ENCODE results near the gene CPXM2.

Gene CPXM2

DNA sequence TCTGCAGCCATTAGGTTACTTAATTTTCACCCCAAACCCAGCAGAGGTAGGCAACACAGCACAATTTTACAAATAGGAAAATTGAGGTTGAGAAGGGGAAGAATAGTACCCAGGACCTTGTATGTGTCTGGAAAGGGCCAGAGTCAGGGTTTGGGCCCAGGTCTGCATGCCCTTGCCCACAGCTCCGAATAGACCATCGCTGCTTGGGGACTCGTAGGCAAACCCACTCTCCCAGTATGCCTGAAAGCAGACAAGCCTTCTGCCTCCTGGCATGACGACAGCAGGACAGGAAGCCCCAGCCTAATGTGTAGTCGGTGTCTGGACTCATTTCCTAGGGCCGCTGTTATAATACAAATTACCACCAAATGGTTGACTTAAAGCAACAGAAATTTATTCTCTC lies 133.8 kb downstream of the CPXM2 start:
- no peak overlapping the region for H3K27ac Mint-ChIP-seq
- H3K4me1 Mint-ChIP-seq (ENCODE audit: low read depth) = no peaks in the 10 kb centered on the region
- no peak overlapping the region for H3K4me3 Mint-ChIP-seq
- H3K36me3 Mint-ChIP-seq (ENCODE audit: low read depth) = no peaks in the 10 kb centered on the region
- H3K9me3 Mint-ChIP-seq = no peaks in the 10 kb centered on the region
- H3K27me3 Mint-ChIP-seq (ENCODE audit: low read depth) = peaks cover 4% of the 10 kb centered on the region

DNA sequence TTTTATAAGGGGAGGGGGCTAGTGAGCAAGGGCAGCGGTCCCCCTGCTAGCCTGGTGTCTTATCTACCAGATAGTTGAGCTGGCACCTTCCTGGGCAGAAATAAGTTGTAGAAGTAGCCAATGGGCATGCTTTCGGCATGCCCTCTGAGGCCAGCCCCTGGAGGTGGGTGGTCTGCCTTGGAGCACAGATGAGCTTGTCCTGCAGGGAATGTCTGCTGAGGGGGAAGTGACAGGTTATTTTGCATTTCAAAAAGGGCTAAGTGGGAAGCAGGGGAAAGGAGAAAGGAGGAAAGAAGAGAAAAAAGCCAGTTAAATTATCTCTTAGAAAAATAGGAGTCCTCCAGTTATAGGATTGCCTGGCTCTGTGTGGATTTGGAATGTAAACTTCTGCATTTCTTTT lies 136.5 kb downstream of the CPXM2 start:
- no peaks in the 10 kb centered on the region for H3K36me3 Mint-ChIP-seq (ENCODE audit: low read depth)
- no peak overlapping the region for H3K4me3 Mint-ChIP-seq
- H3K4me1 Mint-ChIP-seq (ENCODE audit: low read depth) = no peaks in the 10 kb centered on the region
- H3K27me3 Mint-ChIP-seq (ENCODE audit: low read depth) = no peaks in the 10 kb centered on the region
- no peak overlapping the region for H3K27ac Mint-ChIP-seq
- H3K9me3 Mint-ChIP-seq = peaks cover 4% of the 10 kb centered on the region

DNA sequence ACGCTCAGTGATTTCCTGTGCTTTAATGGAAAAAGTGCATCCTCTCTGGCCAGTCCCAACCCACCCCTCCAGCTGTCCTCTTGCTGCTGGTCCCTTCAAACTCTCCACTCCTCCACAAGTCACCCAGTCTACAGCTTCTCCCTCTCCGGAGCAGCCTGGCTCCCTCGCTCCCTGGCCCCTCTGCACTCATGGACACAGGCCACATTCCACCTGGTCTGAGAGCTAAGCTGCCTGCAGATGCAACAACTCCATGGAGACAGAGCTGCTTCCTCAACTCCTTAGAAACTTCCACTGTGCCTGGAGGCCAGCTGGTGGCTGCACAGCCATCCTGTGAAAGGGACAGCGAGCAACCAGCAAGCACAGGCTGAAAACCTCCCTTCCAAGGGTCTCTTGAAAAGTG lies 137.5 kb downstream of the CPXM2 start:
- Mint-ChIP-seq H3K27me3 (ENCODE audit: low read depth) (no peaks in the 10 kb centered on the region), H3K4me1 (ENCODE audit: low read depth) (no peaks in the 10 kb centered on the region), H3K27ac (no peak overlapping the region), H3K4me3 (no peak overlapping the region), H3K9me3 (peaks cover 4% of the 10 kb centered on the region), H3K36me3 (ENCODE audit: low read depth) (no peaks in the 10 kb centered on the region)

DNA sequence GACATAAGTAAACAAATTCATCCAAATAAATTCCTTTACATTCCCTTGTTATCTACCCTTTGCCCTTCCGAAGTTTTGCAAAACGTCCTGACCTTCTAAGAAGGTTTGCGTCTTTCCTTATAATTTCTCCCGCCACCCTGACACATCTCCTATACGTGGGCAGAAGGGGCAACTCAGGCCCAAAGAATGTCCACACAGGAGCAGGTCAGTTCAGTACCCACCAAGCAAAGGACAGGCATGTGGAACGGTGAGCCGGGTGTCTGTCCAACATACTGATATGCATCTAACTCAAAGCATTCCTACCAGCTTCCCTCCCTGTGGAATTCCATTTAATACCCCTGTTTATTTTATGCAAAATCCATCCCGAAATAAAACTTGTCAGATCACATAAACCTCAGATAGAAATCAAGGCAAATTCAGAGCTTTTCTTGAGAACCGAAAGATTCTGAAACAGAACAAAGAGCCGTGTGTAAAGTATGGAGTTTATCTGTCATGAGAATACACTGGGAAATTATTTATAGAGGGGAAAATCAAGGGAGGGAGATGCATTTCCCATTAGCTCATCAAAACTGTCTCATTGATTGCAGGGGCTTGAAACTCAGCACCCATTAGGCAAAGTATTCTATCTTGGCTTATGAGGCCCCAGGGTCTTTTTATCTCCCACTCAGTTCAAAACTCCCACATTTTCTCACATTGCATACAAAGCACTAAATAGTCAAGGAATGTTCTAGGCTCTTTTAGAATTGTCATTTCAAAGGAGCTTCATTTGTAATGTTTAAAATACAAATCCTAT lies 140.1 kb downstream of the CPXM2 start:
- Mint-ChIP-seq H3K4me1 (ENCODE audit: low read depth) (no peaks in the 10 kb centered on the region), H3K36me3 (ENCODE audit: low read depth) (no peaks in the 10 kb centered on the region), H3K27ac (no peak overlapping the region), H3K9me3 (peaks cover 4% of the 10 kb centered on the region), H3K4me3 (no peak overlapping the region), H3K27me3 (ENCODE audit: low read depth) (no peaks in the 10 kb centered on the region)

DNA sequence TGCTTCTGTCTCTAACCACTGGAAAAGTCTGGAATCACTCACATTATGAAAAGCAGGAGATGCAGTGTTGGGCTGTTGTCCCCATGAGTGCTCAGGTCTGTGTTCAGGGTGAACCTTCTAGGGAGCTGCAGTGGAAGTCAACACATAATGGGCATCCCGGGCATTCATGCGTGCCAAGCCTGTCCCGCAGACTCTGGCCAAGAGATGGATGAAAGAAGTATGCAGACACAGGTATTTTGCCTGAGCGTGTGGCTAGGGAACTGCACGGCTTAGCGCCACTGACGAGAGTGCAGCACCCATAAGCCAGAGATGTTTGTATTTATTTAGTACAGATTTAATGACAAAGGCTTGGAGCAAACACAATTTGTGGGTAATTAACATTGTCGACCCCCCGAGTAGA lies 140.7 kb downstream of the CPXM2 start:
- Mint-ChIP-seq H3K4me3 (no peak overlapping the region), H3K27me3 (ENCODE audit: low read depth) (no peaks in the 10 kb centered on the region), H3K9me3 (peaks cover 4% of the 10 kb centered on the region), H3K4me1 (ENCODE audit: low read depth) (no peaks in the 10 kb centered on the region), H3K36me3 (ENCODE audit: low read depth) (no peaks in the 10 kb centered on the region), H3K27ac (no peak overlapping the region)

DNA sequence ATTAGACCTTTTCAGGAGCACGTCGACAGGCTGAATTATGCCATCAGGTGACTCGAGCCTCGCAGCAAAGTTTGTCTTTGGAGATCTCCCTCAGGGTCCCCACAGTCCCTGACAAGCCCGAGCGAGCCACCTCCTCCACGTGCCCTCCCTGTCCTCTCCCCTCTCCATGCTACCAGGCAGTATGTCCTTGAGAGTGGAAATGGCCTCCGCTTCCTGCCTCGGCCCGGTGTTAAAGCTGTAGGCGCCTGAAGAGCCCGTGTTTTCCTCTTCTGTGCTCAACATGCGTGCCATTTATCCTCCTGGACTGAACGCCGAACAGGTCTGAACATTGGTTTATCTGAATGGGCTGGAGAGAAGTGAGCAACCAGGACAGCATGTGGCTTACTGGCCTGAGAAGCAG lies 142.9 kb downstream of the CPXM2 start:
- Mint-ChIP-seq H3K36me3 (ENCODE audit: low read depth) (no peaks in the 10 kb centered on the region), H3K9me3 (peaks cover 4% of the 10 kb centered on the region), H3K4me3 (no peak overlapping the region), H3K27me3 (ENCODE audit: low read depth) (peaks cover 1% of the 10 kb centered on the region), H3K27ac (no peak overlapping the region), H3K4me1 (ENCODE audit: low read depth) (no peaks in the 10 kb centered on the region)

DNA sequence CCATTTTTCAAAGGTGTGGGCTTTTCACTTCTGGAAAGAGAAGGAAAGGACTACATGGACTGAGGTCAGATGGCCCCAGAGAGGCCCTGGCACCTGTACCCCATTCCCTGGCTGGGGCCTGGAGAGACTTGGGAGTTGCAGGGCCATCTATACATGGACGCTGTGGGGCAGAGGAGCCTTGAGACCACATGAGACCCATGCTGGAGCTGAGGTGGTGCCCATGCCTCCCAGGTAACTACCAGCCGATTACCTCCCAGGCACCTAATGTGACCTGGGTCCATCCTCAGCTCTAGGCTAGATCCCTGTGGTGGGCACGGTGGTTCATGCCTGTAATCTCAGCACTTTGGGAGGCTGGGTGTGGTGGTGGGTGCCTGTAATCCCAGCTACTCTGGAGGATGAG lies 144.2 kb downstream of the CPXM2 start:
- H3K4me3 Mint-ChIP-seq = no peak overlapping the region
- peaks cover 4% of the 10 kb centered on the region for H3K9me3 Mint-ChIP-seq
- H3K27ac Mint-ChIP-seq = no peak overlapping the region
- H3K36me3 Mint-ChIP-seq (ENCODE audit: low read depth) = no peaks in the 10 kb centered on the region
- peaks cover 3% of the 10 kb centered on the region for H3K27me3 Mint-ChIP-seq (ENCODE audit: low read depth)
- no peaks in the 10 kb centered on the region for H3K4me1 Mint-ChIP-seq (ENCODE audit: low read depth)

DNA sequence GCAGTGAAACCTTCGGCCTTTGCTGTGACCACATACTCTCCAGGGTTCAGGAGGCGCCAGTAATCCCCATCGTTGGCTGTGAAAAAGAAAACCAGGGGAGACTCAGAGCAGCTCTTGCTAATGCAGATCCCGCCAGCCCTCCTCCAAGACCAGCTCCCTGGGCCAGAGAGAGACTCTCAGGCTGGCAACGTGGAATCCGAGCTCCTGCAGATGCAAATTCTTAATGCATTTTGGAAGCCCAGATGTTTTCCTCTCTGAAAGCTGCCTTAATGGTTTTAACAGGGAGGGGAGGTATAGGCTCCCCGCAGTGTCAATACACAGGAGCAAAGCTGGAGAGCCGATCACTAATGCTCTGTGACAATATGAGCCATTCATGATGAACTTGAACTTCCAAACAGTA lies 144.7 kb downstream of the CPXM2 start:
- Mint-ChIP-seq H3K27ac (no peak overlapping the region), H3K4me1 (ENCODE audit: low read depth) (no peaks in the 10 kb centered on the region), H3K36me3 (ENCODE audit: low read depth) (no peaks in the 10 kb centered on the region), H3K9me3 (peaks cover 4% of the 10 kb centered on the region), H3K4me3 (no peak overlapping the region), H3K27me3 (ENCODE audit: low read depth) (peaks cover 3% of the 10 kb centered on the region)

DNA sequence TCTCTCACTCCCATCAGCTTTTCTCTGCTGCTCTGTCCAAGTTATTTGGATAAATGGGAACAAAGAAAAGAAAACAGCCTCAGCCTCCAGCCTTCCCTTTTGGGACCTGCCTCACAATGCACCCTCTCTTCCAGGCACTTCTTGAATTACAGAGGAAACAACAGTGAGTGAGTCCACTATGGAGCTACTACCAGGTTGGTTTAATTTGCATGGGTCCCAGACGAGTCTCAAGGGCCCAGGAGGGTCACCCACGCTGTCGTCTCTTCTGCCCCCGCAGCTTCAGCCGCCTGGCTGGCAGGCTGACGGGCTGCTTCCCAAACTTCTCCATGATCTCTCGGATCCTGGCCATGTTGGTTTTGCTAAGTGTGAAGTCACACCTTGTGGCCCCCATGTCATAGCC lies 145.1 kb downstream of the CPXM2 start:
- no peak overlapping the region for H3K4me3 Mint-ChIP-seq
- no peaks in the 10 kb centered on the region for H3K36me3 Mint-ChIP-seq (ENCODE audit: low read depth)
- peaks cover 3% of the 10 kb centered on the region for H3K9me3 Mint-ChIP-seq
- no peaks in the 10 kb centered on the region for H3K4me1 Mint-ChIP-seq (ENCODE audit: low read depth)
- H3K27ac Mint-ChIP-seq = no peak overlapping the region
- H3K27me3 Mint-ChIP-seq (ENCODE audit: low read depth) = peaks cover 3% of the 10 kb centered on the region

DNA sequence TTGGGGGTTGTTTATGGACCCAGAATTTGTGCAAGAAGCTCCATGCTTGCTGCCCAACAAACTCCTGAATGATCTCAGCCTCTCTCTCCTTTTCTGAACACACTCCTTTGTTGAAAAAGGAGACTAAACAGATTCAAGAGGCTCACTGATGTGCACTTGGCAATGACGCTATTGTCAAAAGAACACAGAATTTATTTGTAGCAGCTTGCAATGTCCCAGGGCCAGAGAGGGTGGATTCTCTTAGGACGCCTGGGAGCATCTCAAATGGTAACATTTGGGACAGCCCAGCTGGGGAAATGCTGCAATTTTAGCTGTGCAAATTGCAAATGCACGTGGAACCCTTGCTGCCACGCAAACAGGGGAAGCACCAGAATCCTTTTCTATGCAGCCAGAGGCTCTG lies 145.5 kb downstream of the CPXM2 start:
- Mint-ChIP-seq H3K9me3 (no peaks in the 10 kb centered on the region), H3K27me3 (ENCODE audit: low read depth) (peaks cover 3% of the 10 kb centered on the region), H3K4me3 (no peak overlapping the region), H3K4me1 (ENCODE audit: low read depth) (no peaks in the 10 kb centered on the region), H3K36me3 (ENCODE audit: low read depth) (no peaks in the 10 kb centered on the region), H3K27ac (no peak overlapping the region)

DNA sequence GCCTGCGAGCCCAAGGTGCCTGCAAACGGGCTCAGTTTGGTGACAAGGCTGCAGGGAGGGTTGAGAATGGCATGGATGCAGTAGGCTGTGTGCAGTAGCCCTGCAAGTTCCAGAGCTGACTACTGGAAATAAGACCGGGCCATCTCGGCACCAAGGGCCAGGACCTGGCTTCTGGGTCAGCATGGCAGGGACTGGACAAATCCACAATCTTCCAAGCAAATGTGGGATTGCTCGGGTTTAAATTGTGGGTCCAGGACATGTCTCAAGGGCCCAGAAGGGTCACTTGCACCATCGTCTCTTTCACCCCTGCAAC lies 147.4 kb downstream of the CPXM2 start:
- Mint-ChIP-seq H3K27me3 (ENCODE audit: low read depth) (peaks cover 3% of the 10 kb centered on the region), H3K4me1 (ENCODE audit: low read depth) (no peaks in the 10 kb centered on the region), H3K4me3 (no peak overlapping the region), H3K9me3 (no peaks in the 10 kb centered on the region), H3K27ac (no peak overlapping the region), H3K36me3 (ENCODE audit: low read depth) (no peaks in the 10 kb centered on the region)

DNA sequence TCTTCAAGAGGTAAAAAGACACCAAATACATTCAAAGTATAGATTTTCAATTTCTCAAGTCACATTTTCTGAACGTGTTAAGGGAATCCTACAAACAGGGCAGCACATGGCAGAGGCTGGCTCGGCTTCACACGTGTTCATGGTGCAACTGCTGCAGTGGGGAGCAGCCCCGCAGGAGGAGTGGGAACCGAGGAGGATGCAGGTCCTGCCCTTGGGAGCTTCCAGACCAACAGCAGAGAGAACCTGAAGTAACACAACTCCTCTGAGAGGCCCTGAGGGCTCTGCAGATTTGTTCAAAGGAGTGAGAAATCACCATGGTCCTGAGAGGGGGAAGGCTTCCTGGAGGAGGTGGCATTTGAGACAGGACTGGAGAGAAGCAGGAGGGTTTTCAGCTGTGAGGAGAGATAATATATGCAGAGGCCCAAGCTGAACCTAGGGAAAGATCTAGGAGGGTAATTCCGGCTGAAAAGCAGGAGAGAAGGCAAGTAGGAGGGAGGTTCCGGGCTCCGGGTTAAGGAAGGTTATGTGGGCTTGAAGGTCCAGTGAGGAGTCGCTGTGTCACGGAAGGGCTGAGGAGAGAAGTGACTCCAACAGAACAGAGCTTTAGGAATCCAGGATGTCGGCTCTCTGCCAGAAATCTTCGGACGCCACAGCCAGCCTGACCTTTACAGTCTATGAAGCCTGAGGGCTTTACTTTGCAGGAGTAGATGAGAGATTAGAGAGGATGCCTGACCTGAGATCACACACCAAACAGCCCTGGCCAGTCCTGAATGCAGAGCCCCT lies 148.0 kb downstream of the CPXM2 start:
- no peaks in the 10 kb centered on the region for H3K9me3 Mint-ChIP-seq
- H3K27me3 Mint-ChIP-seq (ENCODE audit: low read depth) = peaks cover 3% of the 10 kb centered on the region
- H3K4me1 Mint-ChIP-seq (ENCODE audit: low read depth) = no peaks in the 10 kb centered on the region
- no peak overlapping the region for H3K4me3 Mint-ChIP-seq
- no peak overlapping the region for H3K27ac Mint-ChIP-seq
- H3K36me3 Mint-ChIP-seq (ENCODE audit: low read depth) = no peaks in the 10 kb centered on the region

DNA sequence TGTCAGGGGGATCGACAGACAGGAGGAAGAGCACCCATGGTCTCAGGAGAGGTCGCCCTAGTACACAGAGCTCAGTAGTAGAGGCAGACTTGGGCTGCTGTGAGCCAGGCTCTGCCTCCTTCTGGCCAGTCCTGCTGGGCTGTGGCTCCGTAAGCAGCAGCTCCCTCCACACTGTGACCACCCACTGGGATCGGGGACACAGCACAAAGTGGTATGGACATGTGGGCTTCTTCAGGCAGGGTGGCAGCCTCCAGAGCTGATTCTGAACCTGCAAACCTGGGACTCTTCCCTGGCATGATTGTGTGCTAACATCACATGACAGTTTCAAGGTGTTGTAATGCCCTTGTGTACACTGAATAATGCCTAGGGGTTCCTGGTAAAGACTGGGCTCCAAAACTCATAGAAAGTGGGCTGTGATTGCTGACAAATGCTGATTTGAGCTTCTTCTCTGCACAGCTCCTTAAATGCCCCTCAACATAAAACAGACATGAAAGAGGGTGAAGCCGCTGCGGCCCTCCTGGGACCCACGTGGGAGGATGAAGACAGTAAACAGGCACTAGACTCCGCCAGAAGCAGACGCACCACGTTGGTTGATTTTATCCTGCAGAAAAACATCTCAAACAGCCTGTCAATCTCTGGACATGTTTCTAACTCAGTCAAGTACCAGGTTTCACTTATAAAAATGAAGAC lies 148.7 kb downstream of the CPXM2 start:
- Mint-ChIP-seq H3K36me3 (ENCODE audit: low read depth) (no peaks in the 10 kb centered on the region), H3K9me3 (no peaks in the 10 kb centered on the region), H3K4me1 (ENCODE audit: low read depth) (no peaks in the 10 kb centered on the region), H3K27ac (no peak overlapping the region), H3K27me3 (ENCODE audit: low read depth) (peaks cover 3% of the 10 kb centered on the region), H3K4me3 (no peak overlapping the region)

DNA sequence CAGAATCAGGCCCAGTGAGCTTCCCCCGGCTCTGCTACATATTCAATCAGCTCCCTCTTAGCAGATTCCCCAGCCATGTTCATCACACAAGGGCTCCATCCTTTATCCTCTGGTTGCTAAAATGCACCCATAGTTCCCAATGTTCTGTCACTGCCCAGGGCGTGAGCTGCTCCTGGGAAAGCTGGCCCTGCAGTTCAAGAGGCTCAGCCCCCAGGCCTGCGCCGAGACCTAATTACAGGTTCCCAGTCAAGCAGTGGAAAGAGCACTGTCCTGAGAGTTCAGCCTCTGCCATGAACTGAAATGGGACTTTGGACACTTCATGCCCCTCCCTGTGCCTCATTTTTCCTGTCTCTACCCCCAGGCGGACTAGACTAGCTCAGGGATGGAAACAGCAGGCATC lies 149.9 kb downstream of the CPXM2 start:
- Mint-ChIP-seq H3K36me3 (ENCODE audit: low read depth) (no peaks in the 10 kb centered on the region), H3K27me3 (ENCODE audit: low read depth) (peaks cover 3% of the 10 kb centered on the region), H3K27ac (no peak overlapping the region), H3K4me1 (ENCODE audit: low read depth) (no peaks in the 10 kb centered on the region), H3K4me3 (no peak overlapping the region), H3K9me3 (no peaks in the 10 kb centered on the region)

DNA sequence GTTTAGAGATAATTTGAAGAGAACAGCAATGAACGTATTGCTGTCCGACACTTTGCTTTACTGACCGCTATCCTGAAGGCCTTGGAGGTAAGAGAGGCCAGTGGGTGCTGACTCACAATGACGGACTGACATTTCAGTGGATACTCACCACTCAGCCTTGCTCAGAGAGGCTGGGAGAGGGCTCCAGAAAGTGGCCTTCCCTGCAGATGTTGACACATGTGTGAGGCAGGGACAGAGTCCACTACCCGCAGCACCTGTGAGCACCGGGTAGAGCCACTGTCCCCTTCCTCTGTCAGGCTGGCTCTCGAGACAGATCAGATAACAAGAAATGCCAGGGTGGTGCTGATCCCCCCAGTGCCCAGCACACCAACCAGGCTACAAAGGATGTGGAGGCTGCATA lies 150.5 kb downstream of the CPXM2 start:
- H3K36me3 Mint-ChIP-seq (ENCODE audit: low read depth) = no peaks in the 10 kb centered on the region
- H3K27me3 Mint-ChIP-seq (ENCODE audit: low read depth) = peaks cover 3% of the 10 kb centered on the region
- no peak overlapping the region for H3K27ac Mint-ChIP-seq

More for the DNA sequence above, 150.5 kb downstream of the CPXM2 start:
- Mint-ChIP-seq H3K4me1 (ENCODE audit: low read depth) (no peaks in the 10 kb centered on the region), H3K9me3 (no peaks in the 10 kb centered on the region), H3K4me3 (no peak overlapping the region)
